Renal cortex interstitium (tissue), 11 donors: ENCODE results near the gene MRTO4. TPM values are rescaled to one million over a fixed set of nuclear protein-coding genes. Genes with fewer than 3 reads are reported as not detected.
"Not testable (repeated sequence)": the region's sequence is repeated elsewhere in the genome, so short reads cannot be mapped to it uniquely, and the experiment has no call there.

Source experiments
- DNase-seq, 11 donors: peaks; one replicate each; pipeline ENCODE4 v3.0.0-alpha.2; 2013; ENCODE audit warnings: low read depth in 9 of 11, low spot score in 4 of 11; ENCODE audit errors: extremely low read depth in 1 of 11
- polyA plus RNA-seq, 3 donors: library from polyadenylated mRNA; unstranded; fragments of 120-200 nt; gene quantifications; one replicate each; pipeline ENCODE4 v1.2.1, GENCODE V29; 2013; ENCODE audit not compliant: insufficient read length in 3 of 3

MRTO4 gene
- polyA plus RNA-seq, 3 donors, result 29.5 to 31.2 (median 30.6) TPM

GRCh38 chr1:19257178-19257914 lies 5.7 kb downstream of the MRTO4 start:
- DNase-seq, result no peak

- DNase-seq, result no peak
Observed at GRCh38 chr1:19258353-19258752, 6.7 kb downstream of the MRTO4 start.

- no peak for DNase-seq
Observed at GRCh38 chr1:19260211-19261138, 8.9 kb downstream of the MRTO4 start.

- DNase-seq, result no peak
Observed at GRCh38 chr1:19262047-19262446, 10.4 kb downstream of the MRTO4 start.

- no peak for DNase-seq
Observed at GRCh38 chr1:19262744-19263143, 11.1 kb downstream of the MRTO4 start.

GRCh38 chr1:19268445-19268844 lies 16.8 kb downstream of the MRTO4 start:
- DNase-seq, result no peak

- not testable (repeated sequence) for DNase-seq
Observed at GRCh38 chr1:19269427-19270342, 18.1 kb downstream of the MRTO4 start.

GRCh38 chr1:19270343-19270730 lies 18.7 kb downstream of the MRTO4 start:
- not testable (repeated sequence) for DNase-seq

GRCh38 chr1:19272064-19272463 lies 20.5 kb downstream of the MRTO4 start:
- no peak for DNase-seq

GRCh38 chr1:19273106-19273843 lies 21.7 kb downstream of the MRTO4 start:
- DNase-seq, result no peak

GRCh38 chr1:19273844-19274531 lies 22.4 kb downstream of the MRTO4 start:
- not testable (repeated sequence) for DNase-seq

GRCh38 chr1:19274636-19275035 lies 23.0 kb downstream of the MRTO4 start:
- DNase-seq, result no peak

GRCh38 chr1:19283891-19284290 lies 32.3 kb downstream of the MRTO4 start:
- no peak for DNase-seq

- no peak for DNase-seq
Observed at GRCh38 chr1:19284881-19285280, 33.3 kb downstream of the MRTO4 start.

GRCh38 chr1:19285366-19285765 lies 33.8 kb downstream of the MRTO4 start:
- DNase-seq, result not testable (repeated sequence)

GRCh38 chr1:19285807-19286206 lies 34.2 kb downstream of the MRTO4 start:
- not testable (repeated sequence) for DNase-seq

GRCh38 chr1:19287436-19288185 lies 36.0 kb downstream of the MRTO4 start:
- no peak for DNase-seq
